ENCODE results near the gene ANTKMT. TPM values are rescaled to one million over a fixed set of nuclear protein-coding genes. Genes with fewer than 3 reads are reported as not detected.

The ANTKMT gene
- polyA plus RNA-seq, 1 donor from 2014 or later: 73.4 TPM

DNA sequence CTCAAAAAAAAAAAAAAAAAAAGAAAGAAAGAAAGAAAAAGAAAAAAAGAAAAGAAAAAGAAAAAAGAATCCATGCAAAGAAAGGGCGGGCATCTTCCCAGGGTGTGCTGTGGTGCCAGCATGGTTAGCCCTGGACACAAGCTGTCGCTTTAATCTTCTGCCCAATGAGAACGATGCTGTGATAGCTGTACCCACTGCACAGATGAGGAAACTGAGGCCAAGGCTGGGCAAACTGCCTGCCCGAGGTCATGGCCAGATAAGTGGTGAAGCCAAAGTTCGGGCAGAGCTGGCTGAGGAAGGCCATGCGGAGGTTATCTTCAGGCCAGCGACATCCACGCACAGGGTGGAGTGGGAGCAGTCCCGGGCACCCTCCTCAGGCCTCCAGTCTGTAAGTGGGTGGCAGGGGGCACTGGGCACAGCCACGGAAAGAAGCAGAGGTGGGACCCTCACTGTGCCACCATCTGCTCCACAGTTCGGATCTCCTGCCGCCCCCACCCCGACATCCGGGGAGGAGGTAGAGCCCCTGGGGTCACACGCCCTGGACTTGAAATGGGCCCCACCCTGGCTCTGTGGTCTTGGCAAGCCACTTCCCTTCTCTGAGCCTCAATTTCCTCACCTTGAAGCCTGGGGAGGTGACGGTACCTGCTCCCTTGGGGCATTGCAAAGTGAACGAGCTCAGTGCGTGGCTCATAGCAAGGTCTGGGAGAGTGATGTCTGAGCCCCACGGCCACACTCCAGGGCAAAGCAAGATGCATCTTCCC, 21.9 kb upstream of the ANTKMT start:
- H3K9ac ChIP-seq (ENCODE audit: low read length): no peak overlapping the region
- no peak overlapping the region for H2AFZ ChIP-seq (ENCODE audit: low read depth, low read length)
- no peaks in the 10 kb centered on the region for H3F3A ChIP-seq (ENCODE audit: insufficient read depth, low read length, poor library complexity, severe bottlenecking)
- H3K9me3 ChIP-seq (ENCODE audit: low read length): no peaks in the 10 kb centered on the region
- no peaks in the 10 kb centered on the region for H3K9me2 ChIP-seq (ENCODE audit: insufficient read depth, low read length)
- peaks cover 32% of the 10 kb centered on the region for H3K79me2 ChIP-seq (replicated peaks; ENCODE audit: insufficient read depth, low read length)
- no peak overlapping the region for H3K4me3 ChIP-seq (ENCODE audit: low read length)
- H3K4me2 ChIP-seq (ENCODE audit: low read length): no peak overlapping the region
- no peaks in the 10 kb centered on the region for H3K36me3 ChIP-seq (ENCODE audit: insufficient read depth, low read length)
- peaks cover 48% of the 10 kb centered on the region for H3K27me3 ChIP-seq (ENCODE audit: insufficient read depth, low read depth, low read length)
- H3K27ac ChIP-seq (ENCODE audit: low read length): no peak overlapping the region
- no peak for TF ChIP-seq CTCF (IDR thresholded peaks at IDR 0.05; ENCODE audit: poor library complexity, severe bottlenecking)
- TF ChIP-seq POLR2AphosphoS5 (IDR thresholded peaks at IDR 0.05): no peak
- no peak for TF ChIP-seq REST (IDR thresholded peaks at IDR 0.05; ENCODE audit: borderline replicate concordance)
- no peak for TF ChIP-seq TAF1 (IDR thresholded peaks at IDR 0.05; ENCODE audit: low read depth)
- no peak for TF ChIP-seq SMC3 (conservative IDR thresholded peaks at IDR 0.05; ENCODE audit: poor library complexity)
- no peak for TF ChIP-seq RAD21 (conservative IDR thresholded peaks at IDR 0.05)
- no peak for TF ChIP-seq EZH2 (IDR thresholded peaks at IDR 0.05; ENCODE audit: borderline replicate concordance, insufficient read depth, low read length, poor library complexity, severe bottlenecking)
- TF ChIP-seq MXI1 (conservative IDR thresholded peaks at IDR 0.05; ENCODE audit: poor library complexity, severe bottlenecking): no peak
- TF ChIP-seq EP300 (conservative IDR thresholded peaks at IDR 0.05; ENCODE audit: poor library complexity, severe bottlenecking): no peak
- peaks cover 52% of the 10 kb centered on the region for H4K20me1 ChIP-seq (ENCODE audit: insufficient read depth)

- H3K27ac ChIP-seq (ENCODE audit: low read length): no peak overlapping the region
- TF ChIP-seq REST (IDR thresholded peaks at IDR 0.05; ENCODE audit: borderline replicate concordance): peak; percentile 57
- peak; percentile 43 for TF ChIP-seq MXI1 (conservative IDR thresholded peaks at IDR 0.05; ENCODE audit: poor library complexity, severe bottlenecking)
- TF ChIP-seq RAD21 (conservative IDR thresholded peaks at IDR 0.05): no peak
- peak overlapping the region; percentile 56 for H3K9ac ChIP-seq (ENCODE audit: low read length)
- peaks cover 53% of the 10 kb centered on the region for H4K20me1 ChIP-seq (ENCODE audit: insufficient read depth)
- no peaks in the 10 kb centered on the region for H3K9me2 ChIP-seq (ENCODE audit: insufficient read depth, low read length)
- H3K27me3 ChIP-seq (ENCODE audit: insufficient read depth, low read depth, low read length): peaks cover 36% of the 10 kb centered on the region
- no peaks in the 10 kb centered on the region for H3K36me3 ChIP-seq (ENCODE audit: insufficient read depth, low read length)
- peaks cover 43% of the 10 kb centered on the region for H3K79me2 ChIP-seq (replicated peaks; ENCODE audit: insufficient read depth, low read length)
- H2AFZ ChIP-seq (ENCODE audit: low read depth, low read length): no peak overlapping the region
- peak overlapping the region; percentile 35 for H3K4me2 ChIP-seq (ENCODE audit: low read length)
- H3F3A ChIP-seq (ENCODE audit: insufficient read depth, low read length, poor library complexity, severe bottlenecking): no peaks in the 10 kb centered on the region
- no peaks in the 10 kb centered on the region for H3K9me3 ChIP-seq (ENCODE audit: low read length)
- peak overlapping the region; percentile 62 for H3K4me3 ChIP-seq (ENCODE audit: low read length)
These were observed 20.0 kb upstream of the ANTKMT start for GRCh38 chr16:700684-701584.
